ENCODE results near the gene SPINK7.
A peak's percentile ranks its signal among the peaks of the same experiment; 100 is the strongest.
"Not testable (repeated sequence)": the region's sequence is repeated elsewhere in the genome, so short reads cannot be mapped to it uniquely, and the experiment has no call there.

The SPINK7 gene

GRCh38 chr5:148306446-148306845, 5.8 kb upstream of the SPINK7 start:
- no peak for DNase-seq (ENCODE audit: low read depth)
- no peak overlapping the region for H3K4me3 ChIP-seq (ENCODE audit: control insufficient read depth, low read depth, low read length)
- no peak for TF ChIP-seq CTCF (conservative IDR thresholded peaks at IDR 0.05; ENCODE audit: control insufficient read depth, insufficient read depth, low read depth, low read length)

GRCh38 chr5:148309019-148309418, 3.2 kb upstream of the SPINK7 start:
- TF ChIP-seq CTCF (conservative IDR thresholded peaks at IDR 0.05; ENCODE audit: control insufficient read depth, insufficient read depth, low read depth, low read length), result no peak
- DNase-seq (ENCODE audit: low read depth), result no peak
- no peak overlapping the region for H3K4me3 ChIP-seq (ENCODE audit: control insufficient read depth, low read depth, low read length)

- no peak overlapping the region for H3K4me3 ChIP-seq (ENCODE audit: control insufficient read depth, low read depth, low read length)
- no peak for DNase-seq (ENCODE audit: low read depth)
- TF ChIP-seq CTCF (conservative IDR thresholded peaks at IDR 0.05; ENCODE audit: control insufficient read depth, insufficient read depth, low read depth, low read length), result no peak
These were observed 2.5 kb upstream of the SPINK7 start for GRCh38 chr5:148309746-148310145.

- no peak for TF ChIP-seq CTCF (conservative IDR thresholded peaks at IDR 0.05; ENCODE audit: control insufficient read depth, insufficient read depth, low read depth, low read length)
- H3K4me3 ChIP-seq (ENCODE audit: control insufficient read depth, low read depth, low read length), result no peak overlapping the region
- no peak for DNase-seq (ENCODE audit: low read depth)
These were observed 739 bp upstream of the SPINK7 start for GRCh38 chr5:148311484-148311883.

- H3K4me3 ChIP-seq (ENCODE audit: control insufficient read depth, low read depth, low read length), result no peak overlapping the region
- DNase-seq (ENCODE audit: low read depth), result no peak
These were observed 2.0 kb downstream of the SPINK7 start for GRCh38 chr5:148314187-148314586.

GRCh38 chr5:148314731-148315130, 2.5 kb downstream of the SPINK7 start:
- no peak overlapping the region for H3K4me3 ChIP-seq (ENCODE audit: control insufficient read depth, low read depth, low read length)
- no peak for DNase-seq (ENCODE audit: low read depth)
- no peak for TF ChIP-seq CTCF (conservative IDR thresholded peaks at IDR 0.05; ENCODE audit: control insufficient read depth, insufficient read depth, low read depth, low read length)

More at GRCh38 chr5:148314187-148314586, 2.0 kb downstream of the SPINK7 start:
- TF ChIP-seq CTCF (conservative IDR thresholded peaks at IDR 0.05; ENCODE audit: control insufficient read depth, insufficient read depth, low read depth, low read length), result no peak

- H3K4me3 ChIP-seq (ENCODE audit: control insufficient read depth, low read depth, low read length), result peak overlapping the region; percentile 7
- DNase-seq (ENCODE audit: low read depth), result not testable (repeated sequence)
These were observed 8.1 kb downstream of the SPINK7 start for GRCh38 chr5:148320011-148320963.

Data from fibroblast of mammary gland (primary cell).